ENCODE results near the gene UTS2R. TPM values are rescaled to one million over a fixed set of nuclear protein-coding genes. Genes with fewer than 3 reads are reported as not detected.

The UTS2R gene
- total RNA-seq, 4 donors from 2014 or later = not detected

DNA sequence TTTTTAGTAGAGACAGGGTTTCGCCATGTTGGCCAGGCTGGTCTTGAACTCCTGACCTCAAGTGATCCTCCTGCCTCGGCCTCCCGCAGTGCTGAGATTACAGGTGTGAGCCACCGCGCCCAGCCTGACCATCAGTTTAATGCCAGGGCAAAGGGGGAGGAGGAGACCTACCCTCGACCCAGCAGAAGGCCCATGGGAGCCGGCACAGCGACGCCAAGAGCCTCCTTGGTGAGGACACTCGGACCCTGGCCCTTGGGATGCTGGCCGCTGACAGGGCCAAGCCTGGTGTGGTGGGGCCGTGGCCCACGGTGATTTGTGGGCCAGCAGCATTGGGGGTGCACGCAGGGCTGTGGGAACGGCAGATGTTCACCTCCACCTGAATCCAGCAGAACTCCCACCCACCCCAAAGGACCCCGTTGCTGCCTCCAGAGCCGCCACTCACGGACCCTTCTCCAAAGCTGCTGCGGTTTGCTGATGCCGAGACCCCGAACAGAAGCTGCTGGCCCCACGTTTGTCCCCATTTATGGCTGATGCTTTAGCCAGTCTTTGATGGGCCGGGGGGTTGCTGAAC lies 20.0 kb downstream of the UTS2R start:
- H3K27me3 ChIP-seq = peaks cover 0 to 16% (median 6%) of the 10 kb centered on the region in 4 donors
- peaks cover 0 to 12% (median 6%) of the 10 kb centered on the region in 4 donors for H3K4me1 ChIP-seq
- no peak for TF ChIP-seq CTCF (IDR thresholded peaks at IDR 0.05)
- TF ChIP-seq POLR2AphosphoS5 (IDR thresholded peaks at IDR 0.05) = no peak
- TF ChIP-seq POLR2A (IDR thresholded peaks at IDR 0.05; ENCODE audit: low read depth) = no peak
- no peak for TF ChIP-seq EP300 (IDR thresholded peaks at IDR 0.05)
- peaks cover 0 to 40% (median 32%) of the 10 kb centered on the region in 4 donors for H3K36me3 ChIP-seq
- H3K9me3 ChIP-seq = no peaks in the 10 kb centered on the region
- intact Hi-C loops (cut with DNase I) = no loop called here
- H3K27ac ChIP-seq (replicated peaks in 1 of 4) = no peak overlapping the region
- no peak overlapping the region for H3K4me3 ChIP-seq
- DNase-seq (ENCODE audit: extremely low spot score) = no peak
- WGBS = 87% methylated on average over 3 of the region's 23 CpGs

DNA sequence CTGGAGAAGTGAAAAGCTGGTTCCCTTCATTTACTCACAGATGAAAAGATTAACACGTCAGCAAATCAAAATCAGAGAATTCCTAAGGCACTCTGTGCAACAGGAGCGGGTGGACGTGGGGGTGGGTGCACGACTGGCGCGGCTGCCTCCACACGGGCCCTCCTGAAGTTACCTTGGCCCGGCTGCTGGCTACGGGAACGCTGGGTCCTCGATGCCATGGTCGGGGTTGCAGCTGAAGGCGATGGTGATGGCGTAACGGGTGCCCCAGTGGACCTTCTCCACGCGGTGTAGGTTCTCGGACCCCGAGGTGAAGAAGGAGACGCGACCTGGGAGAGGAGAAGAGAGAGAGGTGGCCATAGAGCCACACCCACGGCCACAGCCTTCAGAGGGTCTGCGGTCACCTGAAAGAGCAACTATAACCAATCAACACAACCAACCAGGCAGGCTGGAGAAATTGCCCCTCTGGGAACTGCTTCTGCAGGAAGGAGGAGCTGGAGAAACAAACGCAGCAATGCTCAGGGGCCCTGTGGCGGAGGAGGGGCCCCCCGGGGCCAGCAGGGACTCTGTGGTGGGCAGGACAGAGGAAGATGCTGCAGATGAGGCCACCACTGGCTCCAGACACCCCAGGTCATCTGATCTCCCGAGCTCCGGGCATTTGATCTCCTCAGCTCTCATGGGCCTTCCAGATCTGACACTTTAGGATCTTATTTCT lies 20.8 kb downstream of the UTS2R start:
- peaks cover 0 to 45% (median 34%) of the 10 kb centered on the region in 4 donors for H3K36me3 ChIP-seq
- 90% methylated on average over 27 of the region's 28 CpGs for WGBS

DNA sequence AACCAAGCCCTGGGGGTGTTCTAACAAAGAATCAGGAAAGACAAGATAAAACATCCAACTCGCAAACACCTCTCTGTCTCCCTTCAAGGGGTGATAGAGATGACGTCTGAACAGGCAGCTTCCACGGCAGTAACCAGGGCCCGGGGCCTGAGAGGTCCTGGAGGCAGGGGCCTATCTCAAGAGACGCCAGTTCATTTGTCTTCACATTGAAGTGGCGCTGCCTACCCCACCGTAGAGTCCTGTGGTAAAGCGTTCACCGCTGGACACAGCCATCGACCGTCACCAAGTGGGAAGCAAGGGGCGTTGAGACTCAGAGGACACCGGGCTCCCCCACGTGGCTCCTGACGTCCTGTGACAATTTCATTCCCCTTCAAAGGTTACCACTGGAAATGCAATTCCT lies 21.4 kb downstream of the UTS2R start:
- H3K4me3 ChIP-seq = no peak overlapping the region
- no peak for TF ChIP-seq POLR2A (IDR thresholded peaks at IDR 0.05; ENCODE audit: low read depth)
- no peak for TF ChIP-seq EP300 (IDR thresholded peaks at IDR 0.05)
- no peak for TF ChIP-seq POLR2AphosphoS5 (IDR thresholded peaks at IDR 0.05)
- no peak for TF ChIP-seq CTCF (IDR thresholded peaks at IDR 0.05)
- no peak overlapping the region for H3K27ac ChIP-seq (replicated peaks in 1 of 4)
- peaks cover 0 to 3% (median 0%) of the 10 kb centered on the region in 4 donors for H3K27me3 ChIP-seq
- H3K4me1 ChIP-seq = peaks cover 0 to 14% (median 4%) of the 10 kb centered on the region in 4 donors
- H3K36me3 ChIP-seq = peaks cover 0 to 51% (median 35%) of the 10 kb centered on the region in 4 donors
- H3K9me3 ChIP-seq = no peaks in the 10 kb centered on the region
- intact Hi-C loops (cut with DNase I) = no loop called here
- DNase-seq (ENCODE audit: extremely low spot score) = no peak
- WGBS = 84% methylated on average over 10 of the region's 15 CpGs

More for the DNA sequence above, 20.8 kb downstream of the UTS2R start:
- Histone ChIP-seq H3K27ac (replicated peaks in 1 of 4) (no peak overlapping the region), H3K4me1 (peaks cover 0 to 12% (median 4%) of the 10 kb centered on the region in 4 donors), H3K4me3 (no peak overlapping the region), H3K27me3 (peaks cover 0 to 8% (median under 1%) of the 10 kb centered on the region in 4 donors), H3K9me3 (no peaks in the 10 kb centered on the region)
- no peak for DNase-seq (ENCODE audit: extremely low spot score)
- no peak for TF ChIP-seq POLR2AphosphoS5 (IDR thresholded peaks at IDR 0.05)
- TF ChIP-seq CTCF (IDR thresholded peaks at IDR 0.05) = no peak
- no peak for TF ChIP-seq POLR2A (IDR thresholded peaks at IDR 0.05; ENCODE audit: low read depth)
- no peak for TF ChIP-seq EP300 (IDR thresholded peaks at IDR 0.05)
- intact Hi-C loops (cut with DNase I) = no loop called here

DNA sequence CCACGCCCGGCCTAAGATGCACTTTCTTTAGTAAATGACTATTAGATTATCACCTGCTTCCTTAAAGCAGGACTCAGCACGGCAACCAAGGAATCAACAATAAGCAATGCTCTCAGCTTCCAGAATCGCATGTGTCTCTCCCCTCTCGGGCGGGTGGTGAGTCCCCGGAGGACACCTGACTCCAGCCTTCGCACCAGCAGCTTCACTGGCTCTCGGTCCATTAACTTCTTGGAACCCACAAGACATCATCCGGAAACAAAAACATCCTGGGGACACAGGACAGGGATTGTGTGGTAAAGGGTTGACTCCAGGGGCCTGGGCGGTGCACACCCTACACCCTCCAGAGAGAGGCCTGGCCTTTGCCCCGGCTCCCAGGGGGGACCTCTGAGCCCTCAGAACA lies 22.7 kb downstream of the UTS2R start:
- intact Hi-C loops (cut with DNase I) = no loop called here
- Histone ChIP-seq H3K27ac (replicated peaks in 1 of 4) (no peak overlapping the region), H3K36me3 (peaks cover 0 to 60% (median 35%) of the 10 kb centered on the region in 4 donors), H3K9me3 (no peaks in the 10 kb centered on the region), H3K27me3 (no peaks in the 10 kb centered on the region), H3K4me1 (peaks cover 2 to 22% (median 11%) of the 10 kb centered on the region in 4 donors), H3K4me3 (no peak overlapping the region)
- WGBS = 90% methylated on average over 4 of the region's 12 CpGs
- no peak for TF ChIP-seq CTCF (IDR thresholded peaks at IDR 0.05)
- DNase-seq (ENCODE audit: extremely low spot score) = no peak

All from esophagus muscularis mucosa (tissue), 4 donors.